ENCODE data around the gene PPP3CB. TPM values are rescaled to one million over a fixed set of nuclear protein-coding genes. Genes with fewer than 3 reads are reported as not detected.

The PPP3CB gene
- total RNA-seq, 1 donor from 2014 or later: 47.0 TPM

- H3F3A ChIP-seq (ENCODE audit: low read depth): no peaks in the 10 kb centered on the region
- no peak for DNase-seq (ENCODE audit: low spot score)
- Mint-ChIP-seq H3K27ac (no peak overlapping the region), H3K4me1 (no peaks in the 10 kb centered on the region), H3K4me3 (no peak overlapping the region), H3K9me3 (no peaks in the 10 kb centered on the region), H3K27me3 (ENCODE audit: insufficient read depth, low read depth) (no peaks in the 10 kb centered on the region), H3K36me3 (peaks cover 4% of the 10 kb centered on the region)
- H3K4me3 ChIP-seq: no peak overlapping the region
- TF ChIP-seq EZH2phosphoT487 (IDR thresholded peaks at IDR 0.05) (no peak), EZH2 (IDR thresholded peaks at IDR 0.05) (no peak)
- TF ChIP-seq, protein P1, sequence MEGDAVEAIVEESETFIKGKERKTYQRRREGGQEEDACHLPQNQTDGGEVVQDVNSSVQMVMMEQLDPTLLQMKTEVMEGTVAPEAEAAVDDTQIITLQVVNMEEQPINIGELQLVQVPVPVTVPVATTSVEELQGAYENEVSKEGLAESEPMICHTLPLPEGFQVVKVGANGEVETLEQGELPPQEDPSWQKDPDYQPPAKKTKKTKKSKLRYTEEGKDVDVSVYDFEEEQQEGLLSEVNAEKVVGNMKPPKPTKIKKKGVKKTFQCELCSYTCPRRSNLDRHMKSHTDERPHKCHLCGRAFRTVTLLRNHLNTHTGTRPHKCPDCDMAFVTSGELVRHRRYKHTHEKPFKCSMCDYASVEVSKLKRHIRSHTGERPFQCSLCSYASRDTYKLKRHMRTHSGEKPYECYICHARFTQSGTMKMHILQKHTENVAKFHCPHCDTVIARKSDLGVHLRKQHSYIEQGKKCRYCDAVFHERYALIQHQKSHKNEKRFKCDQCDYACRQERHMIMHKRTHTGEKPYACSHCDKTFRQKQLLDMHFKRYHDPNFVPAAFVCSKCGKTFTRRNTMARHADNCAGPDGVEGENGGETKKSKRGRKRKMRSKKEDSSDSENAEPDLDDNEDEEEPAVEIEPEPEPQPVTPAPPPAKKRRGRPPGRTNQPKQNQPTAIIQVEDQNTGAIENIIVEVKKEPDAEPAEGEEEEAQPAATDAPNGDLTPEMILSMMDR (IDR thresholded peaks at IDR 0.05): no peak
- H3K9ac ChIP-seq: no peak overlapping the region
- H3K4me2 ChIP-seq: no peak overlapping the region
- no peaks in the 10 kb centered on the region for H3K9me3 ChIP-seq (ENCODE audit: low read depth)
- H3K79me2 ChIP-seq (ENCODE audit: low read depth): peaks cover 98% of the 10 kb centered on the region
- H2AFZ ChIP-seq (replicated peaks): no peak overlapping the region
- H4K20me1 ChIP-seq (ENCODE audit: low read depth): peaks cover 8% of the 10 kb centered on the region
- no peaks in the 10 kb centered on the region for H3K36me3 ChIP-seq
- no peaks in the 10 kb centered on the region for H3K4me1 ChIP-seq
- no peaks in the 10 kb centered on the region for H3K27me3 ChIP-seq
- H3K27ac ChIP-seq: no peak overlapping the region
Observed at GRCh38 chr10:73407495-73407894, 88.3 kb downstream of the PPP3CB start.

- Histone ChIP-seq H3K27me3 (no peaks in the 10 kb centered on the region), H3K4me2 (no peak overlapping the region), H3K79me2 (ENCODE audit: low read depth) (peaks cover 98% of the 10 kb centered on the region), H2AFZ (replicated peaks) (no peak overlapping the region), H3K9ac (no peak overlapping the region), H3K4me1 (no peaks in the 10 kb centered on the region), H3F3A (ENCODE audit: low read depth) (no peaks in the 10 kb centered on the region), H3K4me3 (no peak overlapping the region), H4K20me1 (ENCODE audit: low read depth) (peaks cover 8% of the 10 kb centered on the region), H3K36me3 (no peaks in the 10 kb centered on the region), H3K27ac (no peak overlapping the region), H3K9me3 (ENCODE audit: low read depth) (no peaks in the 10 kb centered on the region)
- Mint-ChIP-seq H3K4me3 (no peak overlapping the region), H3K4me1 (no peaks in the 10 kb centered on the region), H3K27ac (no peak overlapping the region), H3K27me3 (ENCODE audit: insufficient read depth, low read depth) (no peaks in the 10 kb centered on the region), H3K36me3 (peaks cover 4% of the 10 kb centered on the region), H3K9me3 (no peaks in the 10 kb centered on the region)
- TF ChIP-seq EZH2phosphoT487 (IDR thresholded peaks at IDR 0.05): no peak
- TF ChIP-seq, protein P1 (IDR thresholded peaks at IDR 0.05): no peak
- TF ChIP-seq EZH2 (IDR thresholded peaks at IDR 0.05): no peak
- no peak for DNase-seq (ENCODE audit: low spot score)
Observed at GRCh38 chr10:73406846-73407245, 89.0 kb downstream of the PPP3CB start.

DNA sequence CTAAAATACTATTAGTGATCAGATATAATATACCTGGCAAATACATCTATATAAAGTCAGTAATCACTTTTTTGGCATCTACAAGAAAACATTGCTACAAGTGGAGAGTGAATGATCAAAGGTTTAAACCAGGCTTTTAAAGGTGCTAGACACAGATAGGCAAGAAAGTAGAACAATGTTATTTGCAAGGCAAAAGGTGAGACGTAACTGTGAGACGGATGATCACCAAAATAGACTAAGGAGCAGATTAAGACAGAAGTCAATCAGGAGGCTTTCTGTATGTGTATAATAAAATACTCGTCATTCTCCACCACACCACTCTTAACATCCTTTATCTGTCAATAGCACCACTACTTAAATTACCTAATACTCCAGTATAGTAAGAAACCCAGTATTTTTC lies 90.3 kb downstream of the PPP3CB start:
- H3K27ac Mint-ChIP-seq: no peak overlapping the region
- Histone ChIP-seq H2AFZ (replicated peaks) (no peak overlapping the region), H3K79me2 (ENCODE audit: low read depth) (peaks cover 98% of the 10 kb centered on the region), H3K9ac (no peak overlapping the region), H3K4me2 (no peak overlapping the region), H3F3A (ENCODE audit: low read depth) (no peaks in the 10 kb centered on the region), H3K36me3 (no peaks in the 10 kb centered on the region), H3K27me3 (no peaks in the 10 kb centered on the region), H3K27ac (no peak overlapping the region), H3K9me3 (ENCODE audit: low read depth) (no peaks in the 10 kb centered on the region), H3K4me1 (no peaks in the 10 kb centered on the region), H3K4me3 (no peak overlapping the region), H4K20me1 (ENCODE audit: low read depth) (peaks cover 8% of the 10 kb centered on the region)
- peaks cover 4% of the 10 kb centered on the region for H3K36me3 Mint-ChIP-seq
- no peak for DNase-seq (ENCODE audit: low spot score)
- TF ChIP-seq EZH2phosphoT487 (IDR thresholded peaks at IDR 0.05): no peak
- TF ChIP-seq, protein P1 (IDR thresholded peaks at IDR 0.05): no peak
- no peak for TF ChIP-seq EZH2 (IDR thresholded peaks at IDR 0.05)
- no peaks in the 10 kb centered on the region for H3K9me3 Mint-ChIP-seq
- H3K4me1 Mint-ChIP-seq: no peaks in the 10 kb centered on the region
- H3K27me3 Mint-ChIP-seq (ENCODE audit: insufficient read depth, low read depth): no peaks in the 10 kb centered on the region
- no peak overlapping the region for H3K4me3 Mint-ChIP-seq

Measured in neural progenitor cell (in vitro differentiated cells).